ENCODE data around the gene DDX10.
A peak's percentile ranks its signal among the peaks of the same experiment; 100 is the strongest.
"Not testable (repeated sequence)": the region's sequence is repeated elsewhere in the genome, so short reads cannot be mapped to it uniquely, and the experiment has no call there.

DDX10 gene

GRCh38 chr11:108664730-108665525 is at the start of gene DDX10:
TSS of gene DDX10 (plus strand) at chr11:108665069. CDS start at chr11:108665154, 85 bp downstream.
- DNase-seq = peak; percentile 98 to 99

GRCh38 chr11:108616549-108616948 is 48.3 kb upstream of the DDX10 start:
- no peak for DNase-seq

GRCh38 chr11:108617055-108617454 is 47.8 kb upstream of the DDX10 start:
- DNase-seq = no peak

GRCh38 chr11:108618529-108618928 is 46.3 kb upstream of the DDX10 start:
- DNase-seq = no peak

DNA sequence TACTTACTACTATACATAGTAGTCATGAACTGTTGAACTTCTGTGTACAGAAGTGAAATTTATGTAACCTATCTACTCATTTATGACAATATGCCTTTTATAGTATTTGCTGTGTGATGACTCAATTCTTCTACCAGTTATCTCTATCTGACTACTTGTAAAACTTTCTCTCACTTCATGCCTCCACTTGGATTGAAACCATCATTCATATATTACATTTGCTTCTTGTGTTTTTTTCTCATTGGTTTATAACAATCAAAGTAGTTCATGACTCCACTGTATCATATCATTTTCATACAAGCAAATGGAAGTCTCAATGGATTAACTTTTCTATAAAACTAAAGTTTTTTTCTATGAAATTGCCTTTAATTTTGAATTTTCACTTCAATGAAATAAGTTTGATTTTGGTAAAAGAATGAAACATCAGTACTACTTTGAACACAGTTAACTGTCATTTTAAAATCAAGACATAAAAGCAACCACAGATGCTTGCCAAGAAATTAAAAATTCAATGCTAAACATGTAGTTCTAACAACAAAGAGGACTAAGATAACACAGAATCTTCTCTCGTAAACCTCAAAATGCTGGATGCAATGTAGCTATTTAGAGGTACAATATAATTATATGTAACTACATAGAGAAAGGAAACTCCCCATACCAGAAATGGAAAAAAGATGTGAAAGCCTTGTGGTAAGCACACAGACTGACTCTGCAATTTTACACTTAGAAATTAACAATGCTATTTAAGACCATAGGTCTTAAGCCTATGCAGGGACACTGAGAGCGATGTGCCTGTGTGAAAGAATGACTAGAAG is 43.7 kb upstream of the DDX10 start:
- no peak for DNase-seq

GRCh38 chr11:108622341-108622740 is 42.5 kb upstream of the DDX10 start:
- no peak for DNase-seq

DNA sequence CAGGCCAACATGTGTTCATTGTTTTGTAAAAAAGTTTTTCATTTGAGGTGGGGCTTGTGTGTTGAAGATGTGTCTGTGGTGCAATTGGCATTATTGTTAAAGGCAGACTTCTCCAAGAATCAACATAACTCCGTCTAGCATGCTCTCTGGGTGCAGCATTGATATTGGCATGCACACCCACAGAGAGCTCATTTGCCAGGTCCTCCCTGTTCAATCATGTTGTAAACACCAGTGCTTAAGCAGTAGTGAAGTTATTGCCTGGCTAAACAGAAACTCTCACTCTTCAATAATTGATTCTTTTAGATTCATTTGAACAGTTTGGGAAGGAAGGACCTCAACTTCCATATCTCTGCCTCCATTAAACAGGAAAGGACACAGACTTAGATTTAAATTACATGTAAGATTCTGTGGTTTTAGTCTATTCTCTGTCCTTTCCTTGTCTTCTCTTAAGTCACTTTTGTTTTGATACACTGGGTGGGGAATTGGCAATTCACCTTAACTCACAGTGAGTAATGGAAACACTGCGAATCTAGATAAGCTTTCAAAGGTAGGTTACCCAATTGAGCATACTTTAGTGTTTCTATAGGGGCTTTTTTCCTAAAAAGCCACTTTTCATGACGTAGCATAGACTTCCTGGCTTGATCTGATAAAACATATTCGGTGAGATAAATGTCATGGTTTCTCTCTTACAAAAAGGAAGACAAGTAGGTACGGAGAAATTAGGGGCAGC is 40.5 kb upstream of the DDX10 start:
- DNase-seq = no peak

DNA sequence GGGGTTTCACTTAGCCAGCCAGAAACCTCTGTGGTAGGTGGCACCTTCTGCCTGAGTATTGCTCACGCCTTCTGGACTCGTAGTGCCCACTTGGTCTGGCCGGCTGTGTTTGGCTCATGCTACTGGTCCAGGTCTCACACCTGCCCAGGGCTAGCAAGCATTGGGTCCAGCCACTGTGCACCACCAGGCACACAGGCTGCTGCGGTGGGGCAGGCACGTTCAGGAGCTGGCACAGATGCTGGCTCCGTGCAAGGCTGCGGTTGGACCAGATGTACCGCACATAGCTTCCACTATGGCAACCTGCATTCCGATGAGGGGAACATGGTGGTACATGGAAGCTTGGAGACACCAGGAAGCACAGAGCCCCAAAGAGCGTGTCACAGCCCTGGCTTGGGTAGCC is 36.5 kb upstream of the DDX10 start:
- no peak for DNase-seq

- no peak for DNase-seq
Observed at GRCh38 chr11:108628812-108629211, 36.1 kb upstream of the DDX10 start.

- no peak for DNase-seq
Observed at GRCh38 chr11:108629274-108629673, 35.6 kb upstream of the DDX10 start.

- DNase-seq = no peak
Observed at GRCh38 chr11:108632041-108632704, 32.7 kb upstream of the DDX10 start.

DNA sequence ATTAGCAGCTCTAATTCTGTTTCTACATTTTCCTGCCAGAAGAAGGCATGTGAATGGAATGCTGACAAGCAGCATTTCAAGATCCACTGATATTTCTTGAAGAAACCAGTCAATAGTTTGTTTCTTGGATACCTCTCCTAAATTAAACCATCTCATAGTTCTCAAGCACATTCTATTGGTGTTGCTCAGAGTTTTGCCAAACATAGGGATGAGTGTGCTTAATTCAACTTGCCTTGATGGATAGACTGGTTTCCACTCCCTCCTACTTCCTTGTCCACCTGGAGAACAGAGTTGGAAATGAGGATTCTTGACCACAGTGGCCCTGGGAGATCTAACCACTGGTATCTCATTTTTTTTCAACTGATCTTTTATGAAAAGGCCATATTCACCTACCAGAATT is 29.8 kb upstream of the DDX10 start:
- no peak for DNase-seq

DNA sequence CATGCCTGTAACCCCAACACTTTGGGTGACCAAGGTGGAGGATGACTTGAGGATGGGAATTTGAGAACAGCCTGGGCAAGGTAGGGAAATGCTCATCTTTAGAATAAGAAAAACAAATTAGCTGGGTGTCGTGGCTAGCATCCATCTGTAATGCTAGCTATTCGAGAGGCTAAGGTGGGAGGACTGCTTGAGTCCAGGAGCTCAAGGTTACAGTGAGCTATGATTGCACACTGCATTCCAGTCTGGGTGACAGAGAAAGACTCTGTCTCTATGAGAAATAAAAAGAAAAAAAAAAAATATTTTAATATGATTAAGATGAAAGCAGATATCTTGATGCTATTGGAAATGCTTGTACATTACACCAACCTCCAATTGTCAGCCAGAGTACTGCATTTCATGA is 28.6 kb upstream of the DDX10 start:
- no peak for DNase-seq

DNA sequence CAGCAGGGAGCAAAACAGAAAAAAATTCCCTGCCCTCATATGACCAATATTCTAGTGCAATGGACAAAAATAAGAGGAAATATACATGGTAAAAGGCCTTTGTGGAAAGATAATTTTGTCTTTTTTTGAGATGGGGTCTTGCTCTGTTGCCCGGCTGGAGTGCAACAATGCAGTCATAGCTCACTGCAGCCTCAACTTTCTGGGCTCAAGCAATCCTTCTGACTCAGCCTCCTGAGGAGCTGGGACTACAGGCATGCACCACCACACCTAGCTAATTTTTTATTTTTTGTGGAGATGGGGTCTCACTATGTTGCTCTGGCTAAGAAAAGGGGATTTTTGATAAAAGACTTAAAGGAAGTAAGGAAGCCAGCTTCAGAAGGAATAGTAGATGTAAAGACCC is 25.7 kb upstream of the DDX10 start:
- DNase-seq = no peak

DNA sequence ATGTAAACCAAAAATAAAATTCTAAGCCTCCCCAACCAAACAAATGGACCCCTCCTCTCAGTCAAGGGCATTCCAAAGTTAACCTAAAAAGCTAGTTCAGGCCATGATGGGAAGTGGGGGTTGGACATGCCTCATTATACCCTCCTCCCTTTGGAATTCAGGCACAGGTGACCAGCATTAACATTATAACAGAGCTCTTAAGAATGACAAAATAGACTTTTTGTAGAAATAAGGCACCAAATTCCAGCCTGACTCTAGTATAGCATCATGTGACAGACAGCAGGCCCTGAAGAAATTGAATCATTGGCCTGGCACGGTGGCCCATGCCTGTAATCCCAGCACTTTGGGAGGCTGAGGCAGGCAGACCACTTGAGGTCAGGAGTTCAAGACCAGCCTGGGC is 23.1 kb upstream of the DDX10 start:
- DNase-seq = not testable (repeated sequence)

- no peak for DNase-seq
Observed at GRCh38 chr11:108643974-108644373, 20.9 kb upstream of the DDX10 start.

DNA sequence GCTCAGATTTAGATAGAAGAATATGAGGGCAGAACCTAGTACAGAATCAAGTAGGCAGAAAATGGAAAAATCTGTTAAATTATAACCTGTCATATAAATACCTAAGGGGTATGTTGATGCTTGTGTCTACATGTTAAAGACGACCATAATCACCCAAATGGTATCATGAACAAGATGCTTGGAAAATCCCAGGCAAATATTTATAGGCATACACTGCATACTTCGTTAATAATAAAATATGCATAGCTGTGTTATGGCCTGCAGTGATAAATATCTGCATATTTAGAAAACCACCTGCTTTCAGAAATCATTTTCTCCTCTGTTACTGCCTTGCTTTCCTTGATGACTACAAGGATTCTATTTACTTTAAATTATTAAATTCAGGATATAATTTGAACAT is 18.9 kb upstream of the DDX10 start:
- no peak for DNase-seq

DNA sequence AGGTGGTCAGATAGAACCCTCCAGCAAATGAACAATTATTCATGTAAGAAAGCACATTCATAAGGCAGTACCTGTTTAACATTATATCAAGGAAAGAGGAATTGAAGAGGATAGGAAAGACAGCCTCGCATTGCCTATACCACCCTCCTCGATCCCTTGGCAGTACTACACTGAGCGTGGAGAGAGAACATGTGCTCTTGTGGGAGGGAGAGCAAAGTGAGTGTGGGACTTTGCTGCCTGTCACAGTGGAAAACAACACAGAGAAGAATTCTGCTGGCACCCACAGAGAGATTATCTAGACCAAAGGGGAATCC is 17.5 kb upstream of the DDX10 start:
- DNase-seq = no peak

DNA sequence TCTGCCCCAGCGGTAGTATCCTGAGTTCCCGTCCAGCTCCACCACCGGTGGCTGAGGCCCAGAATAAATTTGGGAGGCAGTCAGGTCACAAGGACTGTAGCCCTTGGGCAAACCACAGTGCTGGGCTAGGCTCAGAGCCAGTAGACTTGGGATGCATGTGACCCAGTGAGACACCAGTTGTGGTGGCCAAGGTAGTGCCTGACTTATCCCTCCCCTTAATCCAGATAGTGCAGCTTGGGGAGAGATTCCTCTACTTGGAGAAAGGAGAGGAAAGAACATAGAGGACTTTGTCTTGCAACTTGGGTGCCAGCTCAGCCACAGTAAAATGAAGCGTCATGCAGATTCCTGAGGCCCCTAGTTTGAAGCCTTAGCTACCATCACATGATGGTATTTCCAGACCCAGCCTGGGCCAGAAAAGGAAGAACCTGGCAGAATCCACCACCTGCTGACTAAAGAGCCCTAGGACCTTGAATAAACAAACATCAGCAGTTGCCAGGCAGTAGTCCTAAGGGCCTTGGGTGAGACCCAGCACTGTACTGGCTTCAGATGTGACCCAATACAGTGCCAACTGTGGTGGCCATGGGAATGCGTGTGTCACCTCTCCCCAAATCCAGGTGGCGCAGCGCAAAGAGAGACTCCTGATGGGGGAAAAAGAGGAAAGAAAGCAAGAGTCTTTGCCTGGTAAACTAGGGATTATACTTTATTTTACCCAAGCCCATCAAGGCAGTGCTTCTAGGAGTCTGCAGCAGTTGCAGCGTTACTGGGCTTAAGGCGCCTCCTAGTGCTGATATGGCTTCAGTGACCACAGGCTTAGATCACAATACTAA is 17.0 kb upstream of the DDX10 start:
- DNase-seq = peak; percentile 64 to 73

DNA sequence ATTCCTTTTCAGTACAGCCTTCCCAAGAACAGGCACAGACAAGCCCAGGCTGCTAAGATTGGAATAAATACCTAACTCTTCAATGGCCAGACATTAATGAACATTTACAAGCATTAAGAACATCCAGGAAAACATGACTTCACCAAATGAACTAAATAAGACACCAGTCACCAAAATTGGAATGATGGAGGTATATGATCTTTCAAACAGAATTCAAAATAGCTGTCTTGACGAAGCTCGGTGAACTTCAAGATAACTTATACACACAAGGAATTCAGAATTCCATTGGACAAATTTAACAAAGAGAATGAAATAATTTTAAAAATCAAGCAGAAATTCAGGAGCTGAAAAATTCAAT is 16.4 kb upstream of the DDX10 start:
- no peak for DNase-seq

DNA sequence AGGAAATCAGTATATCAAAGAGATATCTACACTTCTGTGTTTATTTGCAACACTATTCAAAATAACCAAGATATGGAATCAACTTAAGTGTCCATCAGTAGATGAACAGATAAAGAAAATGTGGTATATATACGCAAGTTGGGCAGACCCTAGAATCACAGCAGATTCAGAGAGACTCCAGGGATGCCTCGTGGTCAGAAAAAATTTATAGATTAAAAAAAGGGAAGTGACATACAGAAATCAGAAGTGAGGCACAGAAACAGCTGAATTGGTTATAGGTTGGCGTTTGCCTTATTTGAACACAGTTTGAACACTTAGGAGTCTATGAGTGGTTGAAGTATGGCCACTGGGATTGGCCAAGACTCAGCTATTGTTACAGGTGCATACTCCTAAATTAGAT is 10.8 kb upstream of the DDX10 start:
- DNase-seq = not testable (repeated sequence)

GRCh38 chr11:108654994-108655631 is 9.8 kb upstream of the DDX10 start:
- DNase-seq = peak in 1 of 2 donors; percentile 20

All from hippocampal formation (tissue), 2 donors.